Vein endothelial cell (primary cell): ENCODE results near the gene TRAPPC3. TPM values are rescaled to one million over a fixed set of nuclear protein-coding genes. Genes with fewer than 3 reads are reported as not detected.

Experiments
- small RNA-seq: library from RNA; depleted of rRNA; stranded (forward); fragments of <200 nt; gene quantifications from one replicate; pipeline ENCODE3, GENCODE V24; 2012
- total RNA-seq: library from RNA; depleted of rRNA; stranded (reverse); fragments of >200 nt; gene quantifications from 2 replicates; pipeline ENCODE4 v1.2.3, GENCODE V29; 2012

The TRAPPC3 gene
- 96.0 and 99.6 TPM in 2 replicates for total RNA-seq

DNA sequence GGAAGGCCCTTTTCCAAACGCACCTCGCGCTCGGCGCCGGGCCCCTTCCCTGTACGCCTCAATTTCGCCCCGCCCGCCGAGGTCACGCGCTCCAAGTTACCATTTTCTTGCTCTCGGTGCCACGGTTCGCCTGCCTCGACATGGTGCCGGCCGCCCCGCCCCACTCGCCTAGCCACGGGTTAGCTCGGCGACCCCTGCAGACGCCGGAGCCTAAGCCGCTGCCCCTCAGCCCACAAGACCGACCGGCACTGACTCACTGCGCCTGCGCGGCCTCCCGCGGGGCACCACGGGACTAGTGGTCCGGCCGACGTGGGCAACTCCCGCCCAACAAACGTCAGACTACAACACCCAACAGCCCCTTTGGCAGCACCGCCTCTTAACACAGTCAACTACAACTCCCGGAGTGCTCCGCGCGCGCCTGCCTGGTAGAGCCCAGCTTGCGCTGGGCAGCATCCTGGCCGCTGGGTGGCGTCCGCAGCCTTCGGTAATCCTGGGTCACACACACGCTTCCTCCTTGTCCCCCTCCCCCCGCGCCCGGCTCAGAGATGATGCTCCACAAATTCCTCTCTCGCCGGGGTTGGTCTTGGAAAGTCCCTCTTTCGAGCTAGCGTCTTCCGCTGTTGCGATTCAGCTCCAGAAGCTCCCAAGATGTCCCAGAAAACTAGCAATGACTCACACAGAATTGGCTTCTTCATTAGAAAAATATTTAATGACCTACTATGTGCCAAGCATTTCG is at the start of gene TRAPPC3:
Gene TRAPPC3 (minus strand): TSS at position 250 of the 736 bp plus-strand sequence. CDS start 108 bp downstream, at position 142.

DNA sequence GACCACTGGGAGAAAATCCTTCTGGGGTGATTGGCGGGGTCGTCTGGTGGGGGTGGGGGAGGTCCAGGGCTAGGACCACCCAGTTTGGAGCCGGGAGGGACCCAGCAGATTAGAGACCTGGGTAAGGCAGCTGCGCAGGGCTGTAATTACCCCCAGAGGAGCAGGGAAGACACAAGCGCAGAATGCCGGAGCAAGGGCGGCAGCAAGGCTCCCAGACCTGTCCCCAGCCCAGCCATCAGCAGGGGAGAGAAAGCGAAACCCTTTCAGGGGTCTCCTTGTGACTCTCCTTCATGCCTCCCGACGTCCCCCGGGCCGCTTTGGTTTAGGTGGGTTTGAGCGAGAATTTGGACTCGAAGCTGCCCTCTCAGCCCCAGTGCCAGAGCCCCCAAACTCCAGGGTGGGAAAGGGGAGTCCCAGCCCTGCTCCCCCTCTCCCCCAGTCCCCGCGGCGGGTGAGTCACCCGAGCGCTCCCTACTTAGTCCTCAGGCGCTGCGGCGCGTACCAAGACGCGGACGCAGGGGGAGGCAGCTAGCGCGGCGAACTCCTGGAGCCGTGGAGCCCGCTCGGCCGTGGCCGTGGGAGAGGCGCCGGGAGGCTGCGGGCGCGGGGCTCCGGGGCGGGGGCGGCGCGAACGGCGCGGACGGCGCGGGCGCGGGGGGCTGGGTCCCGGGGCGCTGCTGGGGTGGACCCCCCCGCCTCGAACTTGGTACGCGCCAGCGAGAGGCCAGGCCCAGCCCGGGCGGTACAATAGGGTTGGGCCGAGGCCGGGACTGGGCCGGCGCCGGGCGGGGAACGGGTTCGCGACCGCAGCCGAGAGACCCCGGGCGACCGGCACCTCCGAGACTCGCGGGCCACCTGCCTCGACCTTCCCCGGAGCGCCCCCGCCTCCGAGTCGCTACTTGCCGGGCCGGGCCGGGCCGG is 6.4 kb upstream of the TRAPPC3 start, which contains the start of gene MAP7D1:
Gene MAP7D1 (plus strand): TSS at position 753 of the 921 bp plus-strand sequence. CDS start 258 bp downstream, outside the sequence.

DNA sequence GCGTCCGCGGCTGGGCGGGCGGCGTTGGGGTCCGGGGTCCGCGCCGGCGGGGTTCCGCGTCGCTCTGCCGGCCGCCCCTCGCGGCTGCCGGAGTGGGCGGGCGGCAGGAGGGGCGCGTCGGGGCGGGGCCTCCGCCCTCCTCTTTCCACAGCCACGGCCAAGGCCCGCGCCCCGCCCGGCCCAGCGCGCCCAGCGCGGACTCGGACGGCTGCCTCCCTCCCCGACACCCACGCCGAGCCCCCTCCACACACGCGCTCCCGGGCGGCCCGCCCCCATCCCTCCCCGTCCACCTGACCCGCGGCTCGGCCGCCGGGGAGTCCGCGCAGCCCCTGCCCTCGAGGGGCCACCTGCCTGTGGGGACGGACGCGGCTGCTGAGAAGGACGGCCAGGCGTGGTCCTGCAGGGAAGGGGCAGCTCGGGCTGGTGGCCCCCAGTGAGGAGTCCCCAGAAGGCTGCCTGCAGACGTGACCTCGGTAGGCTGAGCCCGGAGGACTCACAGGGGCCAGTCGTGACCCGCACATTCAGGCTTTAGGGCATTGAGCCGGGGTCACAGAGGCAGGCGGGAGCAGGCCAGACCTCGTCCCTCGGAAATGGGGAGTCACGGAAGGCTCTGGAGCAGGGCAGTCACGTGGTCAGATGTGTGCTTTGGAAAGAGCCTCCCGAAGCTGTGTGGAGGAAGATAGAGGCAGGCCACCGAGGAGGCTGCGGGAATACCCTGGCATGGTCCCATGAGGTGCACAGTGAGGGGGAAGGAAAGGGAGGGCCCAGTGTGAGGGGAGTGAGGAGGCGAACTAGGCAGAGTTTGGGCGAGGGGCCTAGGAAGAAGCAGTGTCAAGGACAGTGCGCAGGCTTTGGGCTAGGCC is 23.9 kb downstream of the TRAPPC3 start, which contains the start of gene COL8A2:
Gene COL8A2 (minus strand): TSS at position 94 of the 863 bp plus-strand sequence. CDS start 24,980 bp downstream, outside the sequence.

DNA sequence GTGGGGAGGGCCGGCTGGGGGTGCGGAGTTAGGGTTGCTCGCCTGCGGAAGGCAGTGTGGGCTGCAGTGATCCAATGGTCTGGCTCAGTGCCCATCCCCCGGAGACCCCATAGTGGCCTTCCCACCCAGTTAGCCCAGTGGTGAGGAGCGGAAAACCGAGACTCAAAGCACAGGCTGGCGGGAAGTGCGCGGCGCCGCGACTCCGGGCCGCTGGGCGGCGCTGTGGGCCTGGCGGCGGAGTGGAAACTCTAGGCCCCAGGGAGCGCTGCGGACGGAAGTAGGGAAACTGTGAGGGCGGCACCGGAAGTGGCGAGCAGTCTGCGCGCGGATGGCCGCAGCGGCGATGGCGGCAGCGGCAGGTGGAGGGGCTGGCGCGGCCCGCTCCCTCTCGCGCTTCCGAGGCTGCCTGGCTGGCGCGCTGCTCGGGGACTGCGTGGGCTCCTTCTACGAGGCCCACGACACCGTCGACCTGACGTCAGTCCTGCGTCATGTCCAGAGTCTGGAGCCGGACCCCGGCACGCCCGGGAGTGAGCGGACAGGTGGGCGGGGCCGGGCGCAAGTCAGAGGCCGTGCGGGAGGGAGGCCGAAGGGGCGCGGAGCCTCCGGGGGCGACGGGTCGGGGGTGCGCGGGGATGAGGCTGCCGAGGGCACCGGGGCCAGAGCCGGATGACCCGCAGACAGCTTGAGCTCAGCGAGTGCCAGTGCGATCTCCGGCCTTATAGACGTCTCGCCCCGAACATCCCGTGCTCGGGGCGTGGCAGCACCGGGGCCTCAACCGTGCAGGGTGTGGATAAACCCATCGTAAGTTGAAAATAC is 60.5 kb downstream of the TRAPPC3 start, which contains the start of gene ADPRS:
Gene ADPRS (plus strand): TSS at position 316 of the 816 bp plus-strand sequence. CDS start 13 bp downstream, at position 329.

Small RNAs within 50 kb of the gene (small RNA-seq; reads per million reads assigned to genes)
- not detected for gene RN7SL131P

Other genes starting within 250 kb of the TRAPPC3 start
- gene AGO3, start 218.4 kb downstream of the TRAPPC3 start, total RNA-seq: 12.1 and 16.1 TPM in 2 replicates
- gene TEKT2, start 65.4 kb downstream of the TRAPPC3 start, total RNA-seq: 0.10 and 0.33 TPM in 2 replicates
- 25.7 and 33.6 TPM in 2 replicates for gene ADPRS, start 60.6 kb downstream of the TRAPPC3 start, total RNA-seq
- gene COL8A2, start 24.3 kb downstream of the TRAPPC3 start, total RNA-seq: 2.4 and 2.6 TPM in 2 replicates
- gene MAP7D1, start 6.7 kb upstream of the TRAPPC3 start, total RNA-seq: 188 and 205 TPM in 2 replicates
- 170 and 183 TPM in 2 replicates for gene THRAP3, start 75.0 kb upstream of the TRAPPC3 start, total RNA-seq
- gene SH3D21, start 156.9 kb upstream of the TRAPPC3 start, total RNA-seq: 2.2 and 3.3 TPM in 2 replicates
- gene EVA1B, start 174.2 kb upstream of the TRAPPC3 start, total RNA-seq: 101 and 165 TPM in 2 replicates
- 21.2 and 25.2 TPM in 2 replicates for gene STK40, start 236.4 kb upstream of the TRAPPC3 start, total RNA-seq
- 6.4 and 8.8 TPM in 2 replicates for gene LSM10, start 248.4 kb upstream of the TRAPPC3 start, total RNA-seq